WTC11 (cell line): Measurements from ENCODE around the gene STK17B. TPM values are rescaled to one million over a fixed set of nuclear protein-coding genes. Genes with fewer than 3 reads are reported as not detected.

ENCODE experiments used
- ATAC-seq: fragments of 200-7000 bp; cut with Tn5 transposase; 2 replicates; pipeline ENCODE4 v1.10.0; 2021; ENCODE audit warnings: mild to moderate bottlenecking, moderate library complexity
- CTCF ChIA-PET: fragments of 300-600 bp; sonication (Branson Sonifier 250); formaldehyde crosslinking; loops from one replicate; lab custom pipeline; 2021; ENCODE audit warnings: antibody characterized with exemption; lab: Charles Lee
- POLR2A ChIA-PET: fragments of 350-600 bp; sonication (Branson Sonifier 250); formaldehyde crosslinking; loops from one replicate; lab custom pipeline; 2021; ENCODE audit warnings: antibody characterized with exemption; lab: Charles Lee
- DNase-seq: peaks from one replicate; pipeline ENCODE4 v3.0.0; 2021; ENCODE audit warnings: low spot score
- H3K27ac Mint-ChIP-seq: 2 replicates; pipeline ENCODE4 v1.8.0; 2021; ENCODE audit warnings: mixed read lengths
- H3K27me3 Mint-ChIP-seq: 2 replicates; pipeline ENCODE4 v1.8.0; 2021; ENCODE audit warnings: low read depth, mild to moderate bottlenecking, moderate library complexity, mixed read lengths
- H3K36me3 Mint-ChIP-seq: 2 replicates; pipeline ENCODE4 v1.8.0; 2021; ENCODE audit warnings: mixed read lengths
- H3K4me1 Mint-ChIP-seq: 2 replicates; pipeline ENCODE4 v1.8.0; 2022; ENCODE audit warnings: mixed read lengths
- H3K4me3 Mint-ChIP-seq: 2 replicates; pipeline ENCODE4 v1.8.0; 2021; ENCODE audit warnings: mild to moderate bottlenecking, moderate library complexity, mixed read lengths
- H3K9me3 Mint-ChIP-seq: 2 replicates; pipeline ENCODE4 v1.8.0; 2021; ENCODE audit warnings: mixed read lengths
- ATF1 ChIP-seq: sonication (generic); formaldehyde crosslinking; IDR thresholded peaks from 2 replicates; pipeline ENCODE4 v1.8.1; 2023; ENCODE audit warnings: mild to moderate bottlenecking, moderate library complexity, missing genetic modification reagents
- ATF6 ChIP-seq: sonication (generic); formaldehyde crosslinking; IDR thresholded peaks from 2 replicates; pipeline ENCODE4 v1.8.1; 2023; ENCODE audit warnings: mild to moderate bottlenecking, missing genetic modification reagents
- CDX4 ChIP-seq: fragments of 250-450 bp; sonication (Bioruptor Pico); IDR thresholded peaks from 2 replicates; pipeline ENCODE4 v1.9.0; 2021; ENCODE audit warnings: moderate library complexity, mild to moderate bottlenecking, inconsistent platforms, borderline replicate concordance
- EMX1 ChIP-seq: fragments of 250-450 bp; sonication (Bioruptor Pico); IDR thresholded peaks from 2 replicates; pipeline ENCODE4 v1.8.0; 2021; ENCODE audit warnings: mild to moderate bottlenecking
- JUN ChIP-seq: sonication (generic); formaldehyde crosslinking; IDR thresholded peaks from 2 replicates; pipeline ENCODE4 v1.8.0; 2023; ENCODE audit warnings: mild to moderate bottlenecking, missing genetic modification reagents
- MYBL2 ChIP-seq: sonication (generic); formaldehyde crosslinking; IDR thresholded peaks from 2 replicates; pipeline ENCODE4 v1.8.1; 2023; ENCODE audit warnings: mild to moderate bottlenecking, moderate library complexity, missing genetic modification reagents
- NR2C2 ChIP-seq: sonication (generic); formaldehyde crosslinking; IDR thresholded peaks from 2 replicates; pipeline ENCODE4 v1.8.0; 2022; ENCODE audit warnings: mild to moderate bottlenecking, missing genetic modification reagents
- SMAD3 ChIP-seq: sonication (generic); formaldehyde crosslinking; IDR thresholded peaks from 2 replicates; pipeline ENCODE4 v1.8.0; 2022; ENCODE audit warnings: missing genetic modification reagents, mild to moderate bottlenecking, borderline replicate concordance
- SMAD4 ChIP-seq: sonication (generic); formaldehyde crosslinking; IDR thresholded peaks from 2 replicates; pipeline ENCODE4 v1.8.0; 2022; ENCODE audit warnings: mild to moderate bottlenecking, missing genetic modification reagents
- TEAD4 ChIP-seq: sonication (generic); formaldehyde crosslinking; IDR thresholded peaks from 2 replicates; pipeline ENCODE4 v1.8.0; 2022; ENCODE audit warnings: mild to moderate bottlenecking, missing genetic modification reagents
- USF2 ChIP-seq: sonication (generic); formaldehyde crosslinking; IDR thresholded peaks from 2 replicates; pipeline ENCODE4 v1.8.1; 2023; ENCODE audit warnings: mild to moderate bottlenecking, missing genetic modification reagents, moderate library complexity
- ZNF138 ChIP-seq: sonication (generic); formaldehyde crosslinking; conservative IDR thresholded peaks from 2 replicates; pipeline ENCODE4 v1.8.1; 2022; ENCODE audit warnings: mild to moderate bottlenecking, moderate library complexity, missing genetic modification reagents
- ZNF317 ChIP-seq: sonication (generic); formaldehyde crosslinking; IDR thresholded peaks from 2 replicates; pipeline ENCODE4 v1.8.1; 2023; ENCODE audit warnings: low read depth, mild to moderate bottlenecking, moderate library complexity, missing genetic modification reagents, borderline replicate concordance
- total RNA-seq: library from RNA; stranded (reverse); gene quantifications from 3 replicates; pipeline ENCODE4 v1.2.3, GENCODE V29; 2021
- TF ChIP-seq, protein P1 (sequence below): sonication (generic); formaldehyde crosslinking; IDR thresholded peaks from 2 replicates; pipeline ENCODE4 v1.8.0; 2022; ENCODE audit warnings: mild to moderate bottlenecking, missing genetic modification reagents
- TF ChIP-seq, protein P2 (sequence below): fragments of 250-450 bp; sonication (Bioruptor Pico); IDR thresholded peaks from 2 replicates; pipeline ENCODE4 v1.9.0; 2021; ENCODE audit warnings: mild to moderate bottlenecking, borderline replicate concordance
- TF ChIP-seq, protein P3 (sequence below): sonication (generic); formaldehyde crosslinking; IDR thresholded peaks from 2 replicates; pipeline ENCODE4 v1.8.1; 2023; ENCODE audit warnings: mild to moderate bottlenecking, moderate library complexity, missing genetic modification reagents
- TF ChIP-seq, protein P4 (sequence below): sonication (generic); formaldehyde crosslinking; IDR thresholded peaks from 2 replicates; pipeline ENCODE4 v1.8.1; 2023; ENCODE audit warnings: mild to moderate bottlenecking, missing genetic modification reagents, borderline replicate concordance
- TF ChIP-seq, protein P5 (sequence below): sonication (generic); formaldehyde crosslinking; IDR thresholded peaks from 2 replicates; pipeline ENCODE4 v1.8.1; 2022; ENCODE audit warnings: missing genetic modification reagents, borderline replicate concordance

The STK17B gene
- total RNA-seq, 1 experiment from 2014 or later, result 11.8 TPM

DNA sequence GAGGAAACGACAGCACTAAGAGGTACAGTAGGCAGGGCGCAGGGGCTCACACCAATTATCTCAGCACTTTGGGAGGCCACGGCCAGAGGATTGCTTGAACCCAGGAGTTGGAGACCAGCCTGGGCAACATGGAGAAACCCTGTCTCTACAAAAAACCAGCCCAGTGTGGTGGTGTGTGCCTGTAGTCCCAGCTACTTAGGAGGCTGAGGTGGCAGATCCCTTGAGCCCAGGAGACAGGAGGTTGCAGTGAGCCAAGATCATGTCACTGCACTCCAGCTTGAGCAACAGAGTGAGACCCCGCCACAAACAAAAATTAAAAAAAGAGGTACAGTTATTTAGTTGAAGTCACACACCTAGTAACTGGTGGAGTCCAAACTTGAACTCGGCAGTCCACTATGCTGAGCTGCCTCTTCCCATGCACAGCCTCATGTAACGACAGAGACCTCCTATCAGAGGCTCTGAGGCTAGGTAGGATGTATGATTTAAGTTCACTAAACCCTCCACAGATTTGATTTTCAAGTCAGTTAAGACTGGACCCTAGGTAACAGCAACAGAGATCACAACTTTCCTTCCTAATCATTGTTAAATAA is 8.7 kb downstream of the STK17B start:
- TF ChIP-seq, protein P1, sequence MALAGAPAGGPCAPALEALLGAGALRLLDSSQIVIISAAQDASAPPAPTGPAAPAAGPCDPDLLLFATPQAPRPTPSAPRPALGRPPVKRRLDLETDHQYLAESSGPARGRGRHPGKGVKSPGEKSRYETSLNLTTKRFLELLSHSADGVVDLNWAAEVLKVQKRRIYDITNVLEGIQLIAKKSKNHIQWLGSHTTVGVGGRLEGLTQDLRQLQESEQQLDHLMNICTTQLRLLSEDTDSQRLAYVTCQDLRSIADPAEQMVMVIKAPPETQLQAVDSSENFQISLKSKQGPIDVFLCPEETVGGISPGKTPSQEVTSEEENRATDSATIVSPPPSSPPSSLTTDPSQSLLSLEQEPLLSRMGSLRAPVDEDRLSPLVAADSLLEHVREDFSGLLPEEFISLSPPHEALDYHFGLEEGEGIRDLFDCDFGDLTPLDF, result no peak
- TF ChIP-seq, protein P2, sequence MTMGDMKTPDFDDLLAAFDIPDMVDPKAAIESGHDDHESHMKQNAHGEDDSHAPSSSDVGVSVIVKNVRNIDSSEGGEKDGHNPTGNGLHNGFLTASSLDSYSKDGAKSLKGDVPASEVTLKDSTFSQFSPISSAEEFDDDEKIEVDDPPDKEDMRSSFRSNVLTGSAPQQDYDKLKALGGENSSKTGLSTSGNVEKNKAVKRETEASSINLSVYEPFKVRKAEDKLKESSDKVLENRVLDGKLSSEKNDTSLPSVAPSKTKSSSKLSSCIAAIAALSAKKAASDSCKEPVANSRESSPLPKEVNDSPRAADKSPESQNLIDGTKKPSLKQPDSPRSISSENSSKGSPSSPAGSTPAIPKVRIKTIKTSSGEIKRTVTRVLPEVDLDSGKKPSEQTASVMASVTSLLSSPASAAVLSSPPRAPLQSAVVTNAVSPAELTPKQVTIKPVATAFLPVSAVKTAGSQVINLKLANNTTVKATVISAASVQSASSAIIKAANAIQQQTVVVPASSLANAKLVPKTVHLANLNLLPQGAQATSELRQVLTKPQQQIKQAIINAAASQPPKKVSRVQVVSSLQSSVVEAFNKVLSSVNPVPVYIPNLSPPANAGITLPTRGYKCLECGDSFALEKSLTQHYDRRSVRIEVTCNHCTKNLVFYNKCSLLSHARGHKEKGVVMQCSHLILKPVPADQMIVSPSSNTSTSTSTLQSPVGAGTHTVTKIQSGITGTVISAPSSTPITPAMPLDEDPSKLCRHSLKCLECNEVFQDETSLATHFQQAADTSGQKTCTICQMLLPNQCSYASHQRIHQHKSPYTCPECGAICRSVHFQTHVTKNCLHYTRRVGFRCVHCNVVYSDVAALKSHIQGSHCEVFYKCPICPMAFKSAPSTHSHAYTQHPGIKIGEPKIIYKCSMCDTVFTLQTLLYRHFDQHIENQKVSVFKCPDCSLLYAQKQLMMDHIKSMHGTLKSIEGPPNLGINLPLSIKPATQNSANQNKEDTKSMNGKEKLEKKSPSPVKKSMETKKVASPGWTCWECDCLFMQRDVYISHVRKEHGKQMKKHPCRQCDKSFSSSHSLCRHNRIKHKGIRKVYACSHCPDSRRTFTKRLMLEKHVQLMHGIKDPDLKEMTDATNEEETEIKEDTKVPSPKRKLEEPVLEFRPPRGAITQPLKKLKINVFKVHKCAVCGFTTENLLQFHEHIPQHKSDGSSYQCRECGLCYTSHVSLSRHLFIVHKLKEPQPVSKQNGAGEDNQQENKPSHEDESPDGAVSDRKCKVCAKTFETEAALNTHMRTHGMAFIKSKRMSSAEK (CRISPR knock-in tag), result no peak
- no peak for TF ChIP-seq EMX1
- H3K27me3 Mint-ChIP-seq, result no peaks in the 10 kb centered on the region
- H3K9me3 Mint-ChIP-seq, result no peaks in the 10 kb centered on the region
- H3K36me3 Mint-ChIP-seq, result peaks cover 10% of the 10 kb centered on the region
- H3K27ac Mint-ChIP-seq, result peak overlapping the region; percentile 12; the same call in 1 of the 2 replicates
- ATAC-seq, result no peak
- ChIA-PET CTCF (no interaction called here), POLR2A (no interaction called here)
- H3K4me1 Mint-ChIP-seq, result peaks cover 48% of the 10 kb centered on the region
- DNase-seq, result no peak
- no peak overlapping the region for H3K4me3 Mint-ChIP-seq

GRCh38 chr2:196160946-196161345 is 10.4 kb downstream of the STK17B start:
- H3K4me3 Mint-ChIP-seq, result no peak overlapping the region
- ChIA-PET POLR2A (no interaction called here), CTCF (no interaction called here)
- H3K9me3 Mint-ChIP-seq, result no peaks in the 10 kb centered on the region
- no peaks in the 10 kb centered on the region for H3K27me3 Mint-ChIP-seq
- DNase-seq (no peak), ATAC-seq (no peak)
- H3K4me1 Mint-ChIP-seq, result peaks cover 34% of the 10 kb centered on the region
- no peak overlapping the region; the same call in 1 of the 2 replicates for H3K27ac Mint-ChIP-seq
- peaks cover 10% of the 10 kb centered on the region for H3K36me3 Mint-ChIP-seq
- TF ChIP-seq SMAD3 (CRISPR knock-in tag), result no peak
- no peak for TF ChIP-seq NR2C2 (CRISPR knock-in tag)
- TF ChIP-seq CDX4 (CRISPR knock-in tag), result no peak
- TF ChIP-seq TEAD4 (CRISPR knock-in tag), result no peak
- TF ChIP-seq, protein P3, sequence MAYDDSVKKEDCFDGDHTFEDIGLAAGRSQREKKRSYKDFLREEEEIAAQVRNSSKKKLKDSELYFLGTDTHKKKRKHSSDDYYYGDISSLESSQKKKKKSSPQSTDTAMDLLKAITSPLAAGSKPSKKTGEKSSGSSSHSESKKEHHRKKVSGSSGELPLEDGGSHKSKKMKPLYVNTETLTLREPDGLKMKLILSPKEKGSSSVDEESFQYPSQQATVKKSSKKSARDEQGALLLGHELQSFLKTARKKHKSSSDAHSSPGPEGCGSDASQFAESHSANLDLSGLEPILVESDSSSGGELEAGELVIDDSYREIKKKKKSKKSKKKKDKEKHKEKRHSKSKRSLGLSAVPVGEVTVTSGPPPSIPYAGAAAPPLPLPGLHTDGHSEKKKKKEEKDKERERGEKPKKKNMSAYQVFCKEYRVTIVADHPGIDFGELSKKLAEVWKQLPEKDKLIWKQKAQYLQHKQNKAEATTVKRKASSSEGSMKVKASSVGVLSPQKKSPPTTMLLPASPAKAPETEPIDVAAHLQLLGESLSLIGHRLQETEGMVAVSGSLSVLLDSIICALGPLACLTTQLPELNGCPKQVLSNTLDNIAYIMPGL (CRISPR knock-in tag), result no peak
- no peak for TF ChIP-seq ZNF317 (CRISPR knock-in tag)
- TF ChIP-seq, protein P4, sequence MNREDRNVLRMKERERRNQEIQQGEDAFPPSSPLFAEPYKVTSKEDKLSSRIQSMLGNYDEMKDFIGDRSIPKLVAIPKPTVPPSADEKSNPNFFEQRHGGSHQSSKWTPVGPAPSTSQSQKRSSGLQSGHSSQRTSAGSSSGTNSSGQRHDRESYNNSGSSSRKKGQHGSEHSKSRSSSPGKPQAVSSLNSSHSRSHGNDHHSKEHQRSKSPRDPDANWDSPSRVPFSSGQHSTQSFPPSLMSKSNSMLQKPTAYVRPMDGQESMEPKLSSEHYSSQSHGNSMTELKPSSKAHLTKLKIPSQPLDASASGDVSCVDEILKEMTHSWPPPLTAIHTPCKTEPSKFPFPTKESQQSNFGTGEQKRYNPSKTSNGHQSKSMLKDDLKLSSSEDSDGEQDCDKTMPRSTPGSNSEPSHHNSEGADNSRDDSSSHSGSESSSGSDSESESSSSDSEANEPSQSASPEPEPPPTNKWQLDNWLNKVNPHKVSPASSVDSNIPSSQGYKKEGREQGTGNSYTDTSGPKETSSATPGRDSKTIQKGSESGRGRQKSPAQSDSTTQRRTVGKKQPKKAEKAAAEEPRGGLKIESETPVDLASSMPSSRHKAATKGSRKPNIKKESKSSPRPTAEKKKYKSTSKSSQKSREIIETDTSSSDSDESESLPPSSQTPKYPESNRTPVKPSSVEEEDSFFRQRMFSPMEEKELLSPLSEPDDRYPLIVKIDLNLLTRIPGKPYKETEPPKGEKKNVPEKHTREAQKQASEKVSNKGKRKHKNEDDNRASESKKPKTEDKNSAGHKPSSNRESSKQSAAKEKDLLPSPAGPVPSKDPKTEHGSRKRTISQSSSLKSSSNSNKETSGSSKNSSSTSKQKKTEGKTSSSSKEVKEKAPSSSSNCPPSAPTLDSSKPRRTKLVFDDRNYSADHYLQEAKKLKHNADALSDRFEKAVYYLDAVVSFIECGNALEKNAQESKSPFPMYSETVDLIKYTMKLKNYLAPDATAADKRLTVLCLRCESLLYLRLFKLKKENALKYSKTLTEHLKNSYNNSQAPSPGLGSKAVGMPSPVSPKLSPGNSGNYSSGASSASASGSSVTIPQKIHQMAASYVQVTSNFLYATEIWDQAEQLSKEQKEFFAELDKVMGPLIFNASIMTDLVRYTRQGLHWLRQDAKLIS (CRISPR knock-in tag), result no peak
- no peak for TF ChIP-seq JUN
- no peak for TF ChIP-seq USF2 (CRISPR knock-in tag)
- TF ChIP-seq ATF6 (CRISPR knock-in tag), result no peak
- TF ChIP-seq, protein P5, sequence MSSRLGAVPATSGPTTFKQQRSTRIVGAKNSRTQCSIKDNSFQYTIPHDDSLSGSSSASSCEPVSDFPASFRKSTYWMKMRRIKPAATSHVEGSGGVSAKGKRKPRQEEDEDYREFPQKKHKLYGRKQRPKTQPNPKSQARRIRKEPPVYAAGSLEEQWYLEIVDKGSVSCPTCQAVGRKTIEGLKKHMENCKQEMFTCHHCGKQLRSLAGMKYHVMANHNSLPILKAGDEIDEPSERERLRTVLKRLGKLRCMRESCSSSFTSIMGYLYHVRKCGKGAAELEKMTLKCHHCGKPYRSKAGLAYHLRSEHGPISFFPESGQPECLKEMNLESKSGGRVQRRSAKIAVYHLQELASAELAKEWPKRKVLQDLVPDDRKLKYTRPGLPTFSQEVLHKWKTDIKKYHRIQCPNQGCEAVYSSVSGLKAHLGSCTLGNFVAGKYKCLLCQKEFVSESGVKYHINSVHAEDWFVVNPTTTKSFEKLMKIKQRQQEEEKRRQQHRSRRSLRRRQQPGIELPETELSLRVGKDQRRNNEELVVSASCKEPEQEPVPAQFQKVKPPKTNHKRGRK (CRISPR knock-in tag), result no peak
- TF ChIP-seq ZNF138, result no peak
- TF ChIP-seq MYBL2 (CRISPR knock-in tag), result no peak
- no peak for TF ChIP-seq SMAD4 (CRISPR knock-in tag)
- no peak for TF ChIP-seq ATF1
